Measurements from ENCODE around the gene EFNA3.

- TF ChIP-seq EZH2phosphoT487 (IDR thresholded peaks at IDR 0.05; ENCODE audit: borderline replicate concordance, low read length) (no peak), CTCF (conservative IDR thresholded peaks at IDR 0.05; ENCODE audit: low read depth, low read length) (no peak), EZH2 (IDR thresholded peaks at IDR 0.05; ENCODE audit: low read length, unreplicated experiment) (no peak)
Observed at GRCh38 chr1:155108296-155108695, 29.7 kb downstream of the EFNA3 start.

Measured in PC-3 (cell line).